GM10847 (cell line): ENCODE measurements around the gene HLA-DRB1.

Experiments
- POLR2A ChIP-seq: IDR thresholded peaks from 2 replicates; pipeline ENCODE4 v1.6.1; 2011; ENCODE audit not compliant: insufficient read length; ENCODE audit errors: extremely low read depth

Gene HLA-DRB1

DNA sequence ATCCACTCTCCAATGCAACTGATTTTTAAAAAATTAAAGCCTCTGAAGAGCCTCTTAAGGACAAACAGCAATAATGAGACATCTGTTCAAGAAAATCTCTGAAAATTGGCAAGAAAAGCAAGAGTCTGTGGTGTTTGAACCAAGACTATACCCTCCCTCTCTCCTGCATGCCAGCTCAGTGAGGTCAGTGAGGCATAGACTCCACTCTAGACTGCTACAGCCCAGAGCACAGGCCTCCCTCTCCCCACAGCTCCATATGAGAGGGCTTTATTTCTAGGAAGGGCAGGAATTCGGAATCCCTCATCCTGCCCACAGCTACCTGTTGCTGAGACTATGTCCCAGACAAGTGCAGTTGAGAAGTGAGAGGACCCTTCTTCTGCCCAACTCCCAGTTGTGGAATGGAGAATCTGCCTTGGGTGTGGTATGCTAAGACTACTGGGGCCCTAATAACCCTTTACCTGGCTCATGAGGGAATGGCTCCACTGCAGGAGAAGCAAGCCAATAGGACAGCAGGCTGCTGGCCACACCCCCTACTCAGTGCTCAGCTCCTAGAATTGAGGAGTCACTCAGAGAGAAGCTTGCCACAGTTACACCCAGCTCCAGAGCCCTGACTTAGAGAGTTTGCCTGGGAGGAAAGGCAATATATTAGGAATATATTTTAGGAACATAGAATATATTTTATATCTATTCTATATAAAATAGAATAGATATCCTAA, 24.9 kb upstream of the HLA-DRB1 start:
- no peak for TF ChIP-seq POLR2A

DNA sequence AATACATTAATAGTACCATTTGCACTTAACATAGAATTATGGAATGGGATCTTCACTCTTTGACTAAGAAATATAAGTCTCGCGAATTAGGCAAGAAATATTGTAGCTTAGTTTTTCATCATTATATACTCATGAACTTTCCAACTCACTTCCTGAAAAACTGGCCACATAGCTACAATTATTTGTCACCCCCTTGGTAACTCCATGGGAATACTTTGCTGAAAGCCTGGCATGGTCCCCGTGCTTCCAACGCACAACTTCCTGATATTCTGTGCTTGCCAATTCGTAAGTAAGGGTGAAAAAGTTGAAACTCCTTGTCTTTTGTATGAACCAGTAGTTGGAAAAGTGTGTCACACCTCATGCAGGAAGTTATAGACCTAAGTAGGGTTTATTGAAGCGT, 23.8 kb upstream of the HLA-DRB1 start:
- no peak for TF ChIP-seq POLR2A

DNA sequence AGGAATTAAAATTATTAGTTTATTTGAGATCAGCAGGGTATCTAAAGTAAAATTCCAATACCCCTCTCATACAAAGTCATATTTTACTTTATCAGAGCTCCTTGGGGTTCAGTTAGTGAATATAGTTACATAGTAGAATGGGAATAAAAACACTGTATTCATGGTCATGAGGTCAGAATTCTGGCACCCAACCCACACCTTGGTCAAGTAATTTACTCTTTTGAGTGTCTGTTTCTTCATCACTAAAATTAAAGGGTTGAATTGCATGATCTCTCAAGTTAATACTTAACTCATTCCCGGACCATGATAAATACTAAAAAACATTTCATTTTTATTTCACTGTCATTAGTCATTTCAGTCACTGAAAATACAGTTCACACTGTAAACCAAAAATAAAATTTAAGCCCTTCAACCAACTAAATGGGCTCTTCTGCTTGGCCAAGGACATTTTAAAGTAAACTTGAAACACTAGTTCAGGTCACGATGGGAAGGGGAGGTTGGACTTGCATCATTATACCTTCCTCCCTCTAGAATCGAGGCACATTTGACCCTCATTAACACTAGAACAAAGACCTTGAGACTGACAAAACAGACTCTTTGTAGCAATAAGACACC, 21.1 kb upstream of the HLA-DRB1 start:
- TF ChIP-seq POLR2A, result no peak

DNA sequence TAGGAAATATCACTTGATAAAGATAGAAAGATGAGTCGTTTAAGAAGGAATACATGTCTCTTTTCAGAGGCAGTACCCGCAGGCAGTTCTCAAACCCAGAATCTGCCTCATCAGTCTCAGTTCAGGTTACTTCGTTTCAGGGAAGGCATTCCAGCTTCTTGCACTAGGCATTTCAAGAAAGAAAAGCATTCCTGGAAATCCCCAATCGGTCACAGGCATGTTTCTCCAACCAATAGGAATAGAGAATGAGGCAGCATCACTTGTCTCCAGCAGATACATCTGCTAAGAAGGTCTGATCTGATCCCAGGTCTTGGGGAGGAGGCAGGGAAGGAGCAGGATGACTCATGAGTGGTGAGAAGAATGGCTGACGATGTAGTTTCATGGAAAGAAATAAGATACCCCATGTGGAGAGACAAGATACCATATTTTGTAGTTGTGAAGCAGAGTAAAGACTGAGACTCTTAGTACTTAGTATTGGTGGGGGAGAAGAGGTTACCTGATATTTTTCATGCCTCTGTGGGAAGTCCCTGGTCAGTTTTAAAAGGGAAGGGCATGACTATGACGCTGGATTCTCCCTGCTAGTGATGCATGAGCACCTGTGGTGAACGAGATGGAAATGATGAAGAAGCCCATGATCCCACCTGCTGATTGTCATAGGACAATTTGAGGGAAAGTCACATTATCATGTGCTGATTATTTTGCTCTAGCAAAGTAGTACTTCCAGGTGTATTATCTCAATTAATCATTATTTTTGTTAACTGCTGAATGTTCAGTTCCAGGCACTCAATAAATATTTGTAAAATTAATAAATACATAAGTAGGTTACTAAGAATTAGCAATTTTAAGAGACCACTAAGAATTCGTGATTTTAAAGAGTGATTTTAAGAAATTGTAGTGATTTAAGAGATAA, 20.3 kb upstream of the HLA-DRB1 start:
- peak; percentile 10 for TF ChIP-seq POLR2A

DNA sequence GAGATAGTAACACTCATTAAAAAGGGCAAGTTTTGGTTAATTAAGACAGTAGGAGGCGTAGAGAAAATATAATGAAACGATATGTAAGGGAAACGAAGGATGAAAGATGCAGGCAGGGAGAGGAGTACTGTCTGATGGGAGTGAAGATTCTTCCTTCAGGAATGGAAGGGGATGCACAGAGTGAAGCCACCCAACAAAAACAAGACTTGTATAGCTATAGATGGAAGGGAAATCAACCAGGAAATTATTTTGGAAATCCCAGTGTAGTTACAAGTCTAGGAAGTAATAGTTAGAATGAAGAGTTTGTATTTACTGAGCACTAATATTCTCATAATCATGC, 19.7 kb upstream of the HLA-DRB1 start:
- TF ChIP-seq POLR2A, result no peak

DNA sequence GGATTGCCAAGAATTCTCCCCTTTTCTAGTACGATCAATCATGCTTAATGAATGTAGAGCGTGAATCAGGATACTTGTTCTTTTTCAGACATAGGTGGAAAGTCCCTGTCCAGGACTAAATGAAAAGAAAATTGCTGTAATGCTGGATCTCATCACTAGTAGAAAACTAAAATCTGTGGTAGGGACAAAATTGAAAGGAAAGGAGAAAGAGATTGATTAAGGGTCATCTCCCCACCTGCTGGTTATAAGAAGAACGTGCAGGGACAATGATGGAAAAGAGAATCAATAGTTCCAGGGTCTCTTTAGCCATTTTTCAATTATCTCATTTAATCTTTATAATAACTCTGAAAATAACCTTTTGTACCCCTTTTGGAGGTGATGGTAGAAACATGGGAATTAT, 18.7 kb upstream of the HLA-DRB1 start:
- TF ChIP-seq POLR2A, result no peak

DNA sequence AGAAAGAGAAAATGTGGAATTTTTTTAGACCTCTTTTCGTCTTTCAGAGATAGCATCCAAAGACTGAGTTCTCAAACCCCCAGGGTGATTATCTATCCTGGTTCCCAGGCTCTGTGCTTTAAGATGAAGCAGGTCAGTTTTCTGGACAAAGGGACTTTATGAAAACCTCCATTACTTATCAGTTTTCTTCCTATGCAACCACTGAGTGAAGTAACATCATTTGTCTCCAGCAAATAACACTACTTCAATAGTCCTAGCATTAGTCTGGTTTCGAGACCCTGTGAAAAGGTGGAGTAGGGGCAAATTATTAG, 18.3 kb upstream of the HLA-DRB1 start:
- no peak for TF ChIP-seq POLR2A

DNA sequence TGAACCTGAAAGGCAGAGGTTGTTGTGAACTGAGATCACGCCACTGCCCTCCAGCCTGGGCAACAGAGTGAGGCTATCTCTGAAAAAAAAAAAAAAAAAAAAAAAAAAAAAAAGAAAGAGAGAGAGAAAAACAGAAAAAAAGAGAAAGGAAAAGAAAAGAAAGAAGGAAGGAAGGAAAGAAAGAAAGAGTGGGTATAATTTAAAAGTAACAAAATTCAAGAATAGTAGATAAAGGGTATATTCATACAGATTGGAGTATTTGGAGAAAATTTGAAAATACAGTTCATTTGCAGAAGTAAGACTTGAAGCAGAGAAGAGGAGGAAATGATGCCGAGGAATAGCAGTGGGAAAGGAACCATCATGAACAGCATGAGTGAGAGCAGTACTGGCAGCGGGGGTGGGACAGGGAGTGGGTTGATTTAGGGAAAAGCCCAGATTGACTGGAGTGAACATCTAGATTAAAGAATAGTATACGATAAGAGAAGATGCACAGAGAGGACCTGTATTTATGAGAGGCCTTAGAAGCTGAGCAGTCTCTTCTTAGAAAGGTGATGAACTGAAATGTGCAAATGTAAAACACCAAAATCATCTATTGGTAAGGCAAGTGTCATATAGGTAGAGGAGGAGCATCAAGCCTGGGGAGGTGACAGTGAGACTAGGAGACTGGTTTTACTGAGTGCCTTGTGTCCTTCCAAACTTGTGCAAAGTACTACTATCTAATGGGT, 17.8 kb upstream of the HLA-DRB1 start:
- TF ChIP-seq POLR2A, result no peak

DNA sequence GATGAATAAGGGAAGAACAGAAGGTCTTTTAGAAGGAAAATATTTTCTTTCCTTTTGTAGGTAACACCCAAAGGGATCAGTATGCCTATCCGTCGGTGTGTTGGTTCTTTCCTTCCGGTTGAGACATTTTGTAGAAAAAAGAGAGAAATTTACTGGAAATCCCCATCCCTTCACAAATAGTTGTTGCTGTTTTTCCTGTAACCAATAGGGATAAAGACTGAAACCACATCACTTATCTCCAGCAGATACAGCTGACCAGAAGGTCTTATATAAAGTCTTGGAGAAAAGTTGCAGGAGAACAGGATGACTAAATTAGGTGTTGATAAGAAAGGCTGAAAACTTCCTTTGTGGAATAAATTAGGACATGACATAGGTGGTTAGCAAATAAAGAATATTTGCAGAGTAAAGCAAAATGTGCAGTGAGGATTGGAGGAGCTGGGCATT, 14.8 kb upstream of the HLA-DRB1 start:
- no peak for TF ChIP-seq POLR2A

DNA sequence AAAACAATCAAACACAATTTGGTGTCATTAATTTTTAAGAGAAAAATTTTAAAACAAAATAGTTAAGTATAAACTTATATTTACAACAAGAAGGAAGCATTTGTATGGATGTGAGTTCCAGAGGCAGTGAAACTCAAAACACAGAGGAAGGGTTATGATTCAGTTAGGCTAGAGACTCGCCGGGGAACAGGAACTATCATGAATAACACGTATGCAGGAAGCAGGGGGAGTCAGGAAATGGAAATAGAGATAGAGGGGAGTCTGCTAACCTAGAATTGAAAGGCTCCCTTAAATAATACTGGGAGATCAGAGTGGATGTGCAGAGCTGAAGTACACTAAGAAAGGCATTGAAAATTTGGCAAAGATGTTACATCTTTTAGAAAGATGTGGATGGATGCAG, 14.2 kb upstream of the HLA-DRB1 start:
- TF ChIP-seq POLR2A, result no peak

DNA sequence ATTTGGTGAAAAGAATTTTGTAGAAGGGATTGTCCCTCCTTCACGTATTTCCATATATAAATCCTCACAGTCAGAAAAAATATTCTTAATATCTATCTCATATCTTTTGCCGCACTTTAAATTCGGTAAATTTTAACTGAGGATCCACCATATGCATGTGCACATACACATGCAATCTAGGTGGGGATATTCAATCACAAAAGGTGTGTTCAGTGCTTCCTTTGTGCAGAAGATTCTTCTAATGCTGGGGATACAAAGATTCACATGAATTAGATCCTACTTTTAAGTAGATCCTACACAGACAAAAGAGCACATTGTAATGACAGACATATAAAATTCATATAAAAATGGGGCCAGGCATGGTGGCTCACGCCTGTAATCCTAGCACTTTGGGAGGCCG, 13.6 kb upstream of the HLA-DRB1 start:
- TF ChIP-seq POLR2A, result no peak

DNA sequence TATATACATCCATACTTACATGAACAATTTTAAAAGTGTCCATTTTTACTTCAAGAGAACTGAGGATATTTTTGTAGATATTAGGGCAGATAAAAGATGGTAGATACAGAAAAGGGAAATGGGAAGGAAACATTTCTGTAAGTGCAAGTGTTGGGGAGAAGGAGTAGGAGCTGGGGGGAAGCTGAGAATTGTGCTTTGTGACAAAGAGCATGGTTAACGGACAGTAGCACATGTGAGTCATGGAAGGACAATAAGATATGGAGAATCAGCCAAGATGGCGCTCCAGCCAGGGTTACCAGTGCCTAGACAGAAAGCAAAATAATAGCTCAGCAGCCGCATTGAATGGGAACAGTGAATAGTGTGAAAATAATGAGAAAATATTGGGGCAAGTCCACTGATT, 12.7 kb upstream of the HLA-DRB1 start:
- TF ChIP-seq POLR2A, result no peak

DNA sequence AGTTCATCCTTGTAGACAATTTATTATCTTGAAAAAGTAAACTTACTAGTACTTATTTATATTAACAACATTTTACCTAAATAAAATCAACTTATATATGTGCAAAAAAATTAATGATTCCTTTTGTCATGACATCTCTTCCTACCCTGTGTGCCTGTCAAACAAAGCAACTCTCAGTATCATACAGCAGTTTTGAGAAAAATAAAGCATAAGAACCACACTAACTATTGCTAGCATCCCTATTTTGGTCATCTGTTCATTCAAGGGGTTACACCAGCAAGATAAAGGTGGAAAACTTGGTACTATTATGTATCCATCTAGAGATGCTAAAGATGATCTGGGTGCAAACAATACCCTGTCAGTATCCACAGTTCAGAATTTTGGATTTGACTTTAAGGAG, 7.4 kb upstream of the HLA-DRB1 start:
- no peak for TF ChIP-seq POLR2A

DNA sequence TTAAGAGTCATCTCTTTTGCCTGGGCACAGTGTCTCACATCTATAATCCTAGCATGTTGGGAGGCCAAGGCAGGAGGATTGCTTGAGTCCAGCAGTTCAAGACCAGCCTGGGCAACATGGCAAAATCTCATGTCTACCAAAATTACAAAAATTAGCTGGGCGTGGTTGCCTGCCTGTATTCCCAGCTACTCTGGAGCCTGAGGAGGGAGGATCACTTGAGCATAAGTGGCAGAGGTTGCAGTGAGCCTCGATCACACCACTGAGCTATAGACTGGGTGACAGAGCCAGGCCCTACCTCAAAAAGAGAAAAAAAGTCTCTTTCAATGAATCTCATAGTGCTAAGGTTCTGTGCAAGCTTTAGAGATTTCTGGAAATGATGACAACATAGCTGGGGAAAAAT, 1.5 kb downstream of the HLA-DRB1 start:
- no peak for TF ChIP-seq POLR2A

DNA sequence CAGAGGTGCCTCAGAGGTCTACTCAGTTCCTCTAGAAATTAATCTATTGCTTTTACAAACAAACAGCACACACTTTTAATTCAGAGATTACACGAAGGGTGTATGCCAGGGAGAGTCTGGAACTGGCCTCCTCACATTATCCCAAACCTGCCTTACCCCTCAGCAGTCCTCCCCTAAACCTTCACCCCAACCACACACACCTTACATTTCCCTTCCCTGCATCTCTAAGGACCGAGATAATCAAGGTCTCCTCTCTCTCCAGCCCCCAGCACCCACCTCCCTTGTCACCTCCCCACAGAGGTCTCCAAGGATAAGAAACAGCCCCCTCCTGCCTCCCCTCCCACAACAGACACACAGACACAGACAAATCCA, 6.1 kb downstream of the HLA-DRB1 start:
- TF ChIP-seq POLR2A, result no peak
